GM10248 (cell line): ENCODE results near the gene PLIN1.

ENCODE experiments used
- CTCF ChIA-PET: fragments of 300-600 bp; sonication (Branson Sonifier 250); formaldehyde crosslinking; extraction: SDS; loops from one replicate; lab custom pipeline; 2021; ENCODE audit warnings: antibody characterized with exemption; lab: Yijun Ruan, JAX
- POLR2A ChIA-PET: fragments of 350-650 bp; sonication (Branson Sonifier 250); formaldehyde crosslinking; extraction: SDS; loops from one replicate; lab custom pipeline; 2020; ENCODE audit warnings: antibody characterized with exemption; lab: Yijun Ruan, JAX
- DNase-seq: peaks from one replicate; pipeline ENCODE4 v3.0.0; 2012; ENCODE audit errors: extremely low spot score
- TF ChIP-seq, protein P1 (sequence below): IDR thresholded peaks from 2 replicates; pipeline ENCODE4 v1.5.1; 2012; ENCODE audit warnings: mild to moderate bottlenecking, low read depth; ENCODE audit errors: extremely low read depth, missing control alignments, control extremely low read depth

PLIN1 gene

GRCh38 chr15:89616228-89616627 lies 62.9 kb downstream of the PLIN1 start:
- no peak for DNase-seq
- ChIA-PET POLR2A (no interaction called here), CTCF (interaction anchor here (0.9 to 2.3 kb wide), 4 partner anchors 12 to 31 kb away, joined by 3 to 6 read pairs (median 4); no protein-coding TSS in a partner anchor)
- TF ChIP-seq, protein P1, sequence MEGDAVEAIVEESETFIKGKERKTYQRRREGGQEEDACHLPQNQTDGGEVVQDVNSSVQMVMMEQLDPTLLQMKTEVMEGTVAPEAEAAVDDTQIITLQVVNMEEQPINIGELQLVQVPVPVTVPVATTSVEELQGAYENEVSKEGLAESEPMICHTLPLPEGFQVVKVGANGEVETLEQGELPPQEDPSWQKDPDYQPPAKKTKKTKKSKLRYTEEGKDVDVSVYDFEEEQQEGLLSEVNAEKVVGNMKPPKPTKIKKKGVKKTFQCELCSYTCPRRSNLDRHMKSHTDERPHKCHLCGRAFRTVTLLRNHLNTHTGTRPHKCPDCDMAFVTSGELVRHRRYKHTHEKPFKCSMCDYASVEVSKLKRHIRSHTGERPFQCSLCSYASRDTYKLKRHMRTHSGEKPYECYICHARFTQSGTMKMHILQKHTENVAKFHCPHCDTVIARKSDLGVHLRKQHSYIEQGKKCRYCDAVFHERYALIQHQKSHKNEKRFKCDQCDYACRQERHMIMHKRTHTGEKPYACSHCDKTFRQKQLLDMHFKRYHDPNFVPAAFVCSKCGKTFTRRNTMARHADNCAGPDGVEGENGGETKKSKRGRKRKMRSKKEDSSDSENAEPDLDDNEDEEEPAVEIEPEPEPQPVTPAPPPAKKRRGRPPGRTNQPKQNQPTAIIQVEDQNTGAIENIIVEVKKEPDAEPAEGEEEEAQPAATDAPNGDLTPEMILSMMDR = no peak

DNA sequence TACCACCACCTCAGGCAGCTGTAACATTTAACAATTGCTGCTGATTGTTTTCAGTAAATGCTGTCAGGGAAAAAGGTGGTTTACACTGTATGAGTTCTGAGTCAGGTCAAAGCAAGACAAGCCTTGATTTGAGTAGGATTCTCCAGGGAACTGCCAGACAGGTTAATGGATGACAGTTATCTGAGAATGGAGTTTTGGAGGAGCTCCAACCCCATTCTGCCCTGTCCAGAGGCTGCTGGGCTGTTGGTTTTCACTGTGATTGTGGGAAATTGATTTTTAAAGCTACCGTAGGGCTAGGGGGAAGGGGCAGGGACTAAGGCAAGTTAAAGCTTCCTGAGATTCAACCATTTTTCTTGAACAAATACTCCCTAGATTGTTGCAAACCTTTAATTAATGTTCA lies 64.0 kb downstream of the PLIN1 start:
- TF ChIP-seq, protein P1 = no peak
- ChIA-PET POLR2A (interaction anchor here (0.6 kb wide), 1 partner anchor 114 kb away, joined by 3 read pairs; no protein-coding TSS in a partner anchor), CTCF (interaction anchor here (1.2 to 2.3 kb wide), 3 partner anchors 13 to 33 kb away, joined by 3 to 6 read pairs (median 4); no protein-coding TSS in a partner anchor)
- DNase-seq = no peak
